GM12878 (cell line): ENCODE data around the gene FBXL22. TPM values are rescaled to one million over a fixed set of nuclear protein-coding genes. Genes with fewer than 3 reads are reported as not detected.
A peak's percentile ranks its signal among the peaks of the same experiment; 100 is the strongest.

Experiments used
- ATAC-seq: fragments of 200-7000 bp; cut with Tn5 transposase; 3 replicates; pipeline ENCODE4 v1.9.1; 2020; ENCODE audit warnings: mild to moderate bottlenecking, moderate library complexity
- BruUV-seq: library from RNA; stranded (reverse); fragments of 400-500 nt; replicated peaks from 2 replicates; lab custom pipeline; 2021; lab: Mats Ljungman, UMichigan
- CTCF ChIA-PET: fragments of 300-600 bp; sonication (Branson Sonifier 250); formaldehyde crosslinking; extraction: SDS; loops from one replicate; lab custom pipeline; 2021; ENCODE audit warnings: inconsistent platforms; lab: Yijun Ruan, JAX
- POLR2A ChIA-PET: fragments of 350-600 bp; formaldehyde crosslinking; extraction: SDS; loops from one replicate; lab custom pipeline; 2021; ENCODE audit warnings: inconsistent platforms; lab: Charles Lee
- RAD21 ChIA-PET: fragments of 300-600 bp; sonication (Branson Sonifier 250); formaldehyde crosslinking; loops from one replicate; lab custom pipeline; 2023; ENCODE audit warnings: antibody characterized with exemption; ENCODE audit not compliant: unreplicated experiment; lab: Charles Lee
- SMC1A ChIA-PET: fragments of 300-600 bp; sonication (Branson Sonifier 250); formaldehyde crosslinking; loops from one replicate; lab custom pipeline; 2023; ENCODE audit not compliant: unreplicated experiment, uncharacterized antibody; lab: Charles Lee
- DNase-seq: peaks from one replicate; pipeline ENCODE4 v3.0.0-alpha.2; 2011; ENCODE audit warnings: low read depth, low spot score
- FAIRE-seq: peaks from 3 replicates; lab custom pipeline; 2011; peaks lifted over from hg19 to GRCh38; lab: Jason Lieb, UNC
- H2AFZ ChIP-seq: 2 replicates; pipeline ENCODE4 v1.6.0; 2011; ENCODE audit warnings: low read depth, low read length, control low read depth; ENCODE audit not compliant: control insufficient read depth
- H3K27ac ChIP-seq: 2 replicates; pipeline ENCODE4 v1.5.1; 2011; ENCODE audit warnings: control low read depth; ENCODE audit not compliant: control insufficient read depth, insufficient read depth
- H3K27me3 ChIP-seq, 2 experiments: replicated peaks in 1 of 2; 2 replicates each; pipeline versions ENCODE4 v1.6.0 to v1.6.1; 2011; ENCODE audit warnings: low read length in 1 of 2; ENCODE audit not compliant: control insufficient read depth in 2 of 2, insufficient read depth in 2 of 2
- H3K36me3 ChIP-seq, 2 experiments: 2 replicates each; pipeline ENCODE4 v1.5.1; 2011; ENCODE audit warnings: low read length in 1 of 2; ENCODE audit not compliant: control insufficient read depth in 2 of 2, insufficient read depth in 2 of 2
- H3K4me1 ChIP-seq: 2 replicates; pipeline ENCODE4 v1.6.1; 2011; ENCODE audit warnings: mild to moderate bottlenecking, low read length, moderate library complexity, mixed read lengths; ENCODE audit not compliant: control insufficient read depth, insufficient read depth
- H3K4me2 ChIP-seq: 2 replicates; pipeline ENCODE4 v1.6.0; 2011; ENCODE audit warnings: control low read depth; ENCODE audit not compliant: control insufficient read depth, insufficient read depth
- H3K4me3 ChIP-seq: fragments of 200-600 bp; sonication (generic); 2 replicates; pipeline ENCODE4 v1.5.1; 2016
- H3K79me2 ChIP-seq: 2 replicates; pipeline ENCODE4 v1.6.0; 2011; ENCODE audit warnings: low read length; ENCODE audit not compliant: control insufficient read depth, insufficient read depth
- H3K9ac ChIP-seq: 2 replicates; pipeline ENCODE4 v1.8.0; 2011; ENCODE audit warnings: low read length, control low read depth, mixed read lengths; ENCODE audit not compliant: control insufficient read depth, insufficient read depth
- H3K9me3 ChIP-seq: replicated peaks from 3 replicates; pipeline ENCODE4 v1.5.1; 2011; ENCODE audit warnings: mild to moderate bottlenecking, low read length; ENCODE audit not compliant: control insufficient read depth, insufficient read depth
- H4K20me1 ChIP-seq: 2 replicates; pipeline ENCODE4 v1.6.0; 2011; ENCODE audit not compliant: control insufficient read depth, insufficient read depth
- ASH2L ChIP-seq: fragments of 300-600, 200-600 bp; sonication (generic); IDR thresholded peaks from 2 replicates; pipeline ENCODE4 v1.6.1; 2017; ENCODE audit warnings: low read depth, mild to moderate bottlenecking, borderline replicate concordance
- CTCF ChIP-seq, 3 experiments: IDR thresholded peaks in 2 of 3; conservative IDR thresholded peaks in 1 of 3; 2 replicates each; pipeline ENCODE4 v1.5.1; 2011; ENCODE audit warnings: low read depth in 3 of 3, low read length in 3 of 3, mild to moderate bottlenecking in 3 of 3, control low read depth in 2 of 3, moderate library complexity in 2 of 3, inconsistent platforms in 1 of 3, mixed read lengths in 1 of 3; ENCODE audit not compliant: control insufficient read depth in 2 of 3, insufficient read depth in 1 of 3; ENCODE audit errors: extremely low read depth in 1 of 3
- IRF5 ChIP-seq: fragments of 450-650 bp; IDR thresholded peaks from 2 replicates; pipeline ENCODE4 v1.6.1; 2017; ENCODE audit warnings: borderline replicate concordance
- NR2F1 ChIP-seq: fragments of 450-650 bp; conservative IDR thresholded peaks from 2 replicates; pipeline ENCODE4 v1.6.1; 2017; ENCODE audit warnings: mild to moderate bottlenecking
- POLR2AphosphoS5 ChIP-seq: IDR thresholded peaks from 2 replicates; pipeline ENCODE4 v1.6.1; 2011; ENCODE audit warnings: mild to moderate bottlenecking, low read length, inconsistent platforms
- RAD51 ChIP-seq: fragments of 450-650 bp; IDR thresholded peaks from 2 replicates; pipeline ENCODE4 v1.6.1; 2016; ENCODE audit warnings: moderate library complexity, mild to moderate bottlenecking, inconsistent platforms
- RELB ChIP-seq: fragments of 450-650 bp; IDR thresholded peaks from 2 replicates; pipeline ENCODE4 v1.6.1; 2017; ENCODE audit warnings: low read depth, mild to moderate bottlenecking, moderate library complexity
- SPI1 ChIP-seq: IDR thresholded peaks from 2 replicates; pipeline ENCODE4 v1.6.1; 2011; ENCODE audit warnings: low read depth, mild to moderate bottlenecking, low read length, moderate library complexity, borderline replicate concordance; ENCODE audit not compliant: insufficient read depth
- USF2 ChIP-seq: IDR thresholded peaks from 2 replicates; pipeline ENCODE4 v1.6.1; 2011; ENCODE audit warnings: low read depth, low read length, improper control_type of control experiment, borderline replicate concordance
- ZBTB11 ChIP-seq: fragments of 450-650 bp; formaldehyde crosslinking; IDR thresholded peaks from 2 replicates; pipeline ENCODE4 v1.5.0; 2022; ENCODE audit warnings: mild to moderate bottlenecking, missing genetic modification characterization
- WGBS: methylation state at CpG from one replicate; pipeline ENCODE4 v1.1.6; 2016; ENCODE audit warnings: low lambda C conversion rate; ENCODE audit not compliant: insufficient replicate concordance, insufficient coverage; ENCODE audit errors: missing lambda C conversion rate; 5-methylcytosine and 5-hydroxymethylcytosine counted together
- in situ Hi-C: fragments of 300-500 bp; cut with MboI; formaldehyde crosslinking; loops from 9 replicates; pipeline ENCODE4 v1.14.3; 2018; ENCODE audit warnings: mixed read lengths
- intact Hi-C: fragments of 100-400 bp; cut with micrococcal nuclease; formaldehyde crosslinking; loops from one replicate; pipeline ENCODE4 v1.14.2; 2022; ENCODE audit not compliant: unreplicated experiment
- polyA plus RNA-seq, 11 experiments: library from polyadenylated mRNA; depleted of rRNA in 4 of 11; unstranded in 6 of 11; stranded (reverse) in 5 of 11; fragments of >200 nt; fragmentation: Nextera tagmentation in 4 of 11; fragmentation: Illumina TruSeq in 1 of 11; extraction: Ambion mirVana in 4 of 11; extraction: Trizol in 1 of 11; gene quantifications; 1 replicate in 1 of 11; 2 replicates in 10 of 11; pipeline versions ENCODE4 v1.2.1 to v1.2.3, GENCODE V29; 2011 to 2016; ENCODE audit warnings: inconsistent platforms in 2 of 11, missing spikeins in 2 of 11, low read depth in 1 of 11
- total RNA-seq, 4 experiments: library from RNA; depleted of rRNA in 3 of 4; stranded (reverse); fragments of >200 nt in 3 of 4; fragmentation: Illumina TruSeq in 1 of 4; extraction: Trizol in 1 of 4; gene quantifications; 2 replicates each; pipeline versions ENCODE4 v1.2.1 to v1.2.3, GENCODE V29; 2013 to 2021

FBXL22 gene
- total and polyA plus RNA-seq, 10 of the 15 experiments (the other 5 are each of a cell fraction or from before 2014, with no cell fraction given): 0.05 to 2.6 (median 0.52) TPM

GRCh38 chr15:63605816-63606215 is 8.6 kb downstream of the FBXL22 start:
- intact Hi-C loops (no loop called here), in situ Hi-C loops (no loop called here)
- CTCF ChIA-PET: interaction anchor here (1.0 to 3.6 kb wide), 5 partner anchors 9 to 462 kb away, joined by 3 to 17 read pairs (median 3); no protein-coding TSS in a partner anchor
- DNase-seq: no peak
- RAD21 ChIA-PET: interaction anchor here (0.7 to 1.5 kb wide), 4 partner anchors 9 to 245 kb away, joined by 3 read pairs; no protein-coding TSS in a partner anchor
- no peaks in the 10 kb centered on the region for H4K20me1 ChIP-seq
- H3K4me3 ChIP-seq: no peak overlapping the region
- WGBS: 31% methylated on average over 7 of the region's 7 CpGs
- ATAC-seq: peak; percentile 16
- POLR2A ChIA-PET: no interaction called here
- no peak for TF ChIP-seq NR2F1
- no peak for TF ChIP-seq IRF5
- no peak for TF ChIP-seq ZBTB11
- TF ChIP-seq RAD51: no peak
- TF ChIP-seq USF2: no peak
- peak; percentile 54; the same call in 1 of the 2 replicates for TF ChIP-seq SPI1
- TF ChIP-seq RELB: no peak
- TF ChIP-seq CTCF (IDR thresholded peaks at IDR 0.05 in 2 of 3, conservative IDR thresholded peaks at IDR 0.05 in 1 of 3; ENCODE audit: control insufficient read depth in 2 of 3, extremely low read depth in 1 of 3, insufficient read depth in 1 of 3, low read depth in 3 of 3, low read length in 3 of 3): no peak
- TF ChIP-seq ASH2L: no peak
- TF ChIP-seq POLR2AphosphoS5: peak; percentile 30; the same call in 1 of the 2 replicates
- FAIRE-seq: no peak
- H2AFZ ChIP-seq: no peak overlapping the region
- H3K79me2 ChIP-seq: peaks cover 6% of the 10 kb centered on the region; the same call in 1 of the 2 replicates
- no peak overlapping the region; the same call in 1 of the 2 replicates for H3K4me2 ChIP-seq
- BruUV-seq: no TSS peak
- H3K27ac ChIP-seq: no peak overlapping the region
- no peaks in the 10 kb centered on the region for H3K9me3 ChIP-seq
- H3K36me3 ChIP-seq: peaks cover 11 to 14% of the 10 kb centered on the region in 2 experiments
- no peak overlapping the region for H3K9ac ChIP-seq
- peaks cover 24% of the 10 kb centered on the region for H3K4me1 ChIP-seq
- no peaks in the 10 kb centered on the region for H3K27me3 ChIP-seq
- SMC1A ChIA-PET: interaction anchor here (1.0 to 2.9 kb wide), 7 partner anchors 10 to 463 kb away, joined by 3 to 7 read pairs (median 4); no protein-coding TSS in a partner anchor
